ENCODE measurements around the gene CHST6. TPM values are rescaled to one million over a fixed set of nuclear protein-coding genes. Genes with fewer than 3 reads are reported as not detected.

CHST6 gene
- total RNA-seq, 1 donor from 2014 or later: 6.0 TPM

- Mint-ChIP-seq H3K9me3 (no peaks in the 10 kb centered on the region), H3K27ac (peak overlapping the region; percentile 21), H3K36me3 (no peaks in the 10 kb centered on the region), H3K27me3 (peaks cover 4% of the 10 kb centered on the region), H3K4me1 (ENCODE audit: unreplicated experiment) (peaks cover 13% of the 10 kb centered on the region), H3K4me3 (no peak overlapping the region)
- TF ChIP-seq, protein P1, sequence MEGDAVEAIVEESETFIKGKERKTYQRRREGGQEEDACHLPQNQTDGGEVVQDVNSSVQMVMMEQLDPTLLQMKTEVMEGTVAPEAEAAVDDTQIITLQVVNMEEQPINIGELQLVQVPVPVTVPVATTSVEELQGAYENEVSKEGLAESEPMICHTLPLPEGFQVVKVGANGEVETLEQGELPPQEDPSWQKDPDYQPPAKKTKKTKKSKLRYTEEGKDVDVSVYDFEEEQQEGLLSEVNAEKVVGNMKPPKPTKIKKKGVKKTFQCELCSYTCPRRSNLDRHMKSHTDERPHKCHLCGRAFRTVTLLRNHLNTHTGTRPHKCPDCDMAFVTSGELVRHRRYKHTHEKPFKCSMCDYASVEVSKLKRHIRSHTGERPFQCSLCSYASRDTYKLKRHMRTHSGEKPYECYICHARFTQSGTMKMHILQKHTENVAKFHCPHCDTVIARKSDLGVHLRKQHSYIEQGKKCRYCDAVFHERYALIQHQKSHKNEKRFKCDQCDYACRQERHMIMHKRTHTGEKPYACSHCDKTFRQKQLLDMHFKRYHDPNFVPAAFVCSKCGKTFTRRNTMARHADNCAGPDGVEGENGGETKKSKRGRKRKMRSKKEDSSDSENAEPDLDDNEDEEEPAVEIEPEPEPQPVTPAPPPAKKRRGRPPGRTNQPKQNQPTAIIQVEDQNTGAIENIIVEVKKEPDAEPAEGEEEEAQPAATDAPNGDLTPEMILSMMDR (conservative IDR thresholded peaks at IDR 0.05): no peak
- DNase-seq (ENCODE audit: extremely low spot score, unreplicated experiment): no peak
Observed at GRCh38 chr16:75488322-75488721, 6.9 kb downstream of the CHST6 start.

DNA sequence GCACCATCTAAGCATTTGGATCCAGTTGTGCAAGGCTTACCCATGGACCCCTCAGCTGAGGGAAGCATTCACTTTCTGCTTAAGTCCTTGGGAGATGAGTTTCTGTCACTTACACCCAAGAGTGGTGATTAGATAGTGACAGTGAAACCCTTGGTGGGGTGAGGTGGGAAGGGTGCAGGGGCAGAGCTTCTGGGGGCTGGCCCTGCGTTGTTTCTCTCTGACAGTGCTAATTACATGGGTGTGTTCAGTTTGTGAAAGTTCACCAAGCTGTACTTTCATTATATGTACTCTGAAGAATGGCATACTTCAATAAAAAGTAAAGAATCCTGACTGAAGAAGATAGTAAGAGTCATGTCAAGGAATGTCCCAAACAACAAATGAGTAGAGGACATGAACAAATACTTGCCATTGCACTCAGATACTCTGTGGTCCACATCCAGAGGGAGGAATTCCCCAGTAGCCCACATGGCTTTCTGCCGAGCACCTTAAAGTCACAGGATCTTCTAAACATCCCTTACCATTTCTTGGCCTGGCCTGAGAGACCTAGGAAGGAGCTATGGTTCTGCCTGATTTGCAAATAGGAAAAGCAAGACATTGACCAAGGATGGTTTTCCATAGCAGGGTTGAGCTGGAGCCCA lies 8.4 kb downstream of the CHST6 start:
- Mint-ChIP-seq H3K4me3 (peak overlapping the region; percentile 3), H3K9me3 (no peaks in the 10 kb centered on the region), H3K27ac (peak overlapping the region; percentile 37), H3K4me1 (ENCODE audit: unreplicated experiment) (peaks cover 13% of the 10 kb centered on the region), H3K27me3 (peaks cover 4% of the 10 kb centered on the region), H3K36me3 (no peaks in the 10 kb centered on the region)
- TF ChIP-seq, protein P1 (conservative IDR thresholded peaks at IDR 0.05): no peak
- DNase-seq (ENCODE audit: extremely low spot score, unreplicated experiment): no peak

DNA sequence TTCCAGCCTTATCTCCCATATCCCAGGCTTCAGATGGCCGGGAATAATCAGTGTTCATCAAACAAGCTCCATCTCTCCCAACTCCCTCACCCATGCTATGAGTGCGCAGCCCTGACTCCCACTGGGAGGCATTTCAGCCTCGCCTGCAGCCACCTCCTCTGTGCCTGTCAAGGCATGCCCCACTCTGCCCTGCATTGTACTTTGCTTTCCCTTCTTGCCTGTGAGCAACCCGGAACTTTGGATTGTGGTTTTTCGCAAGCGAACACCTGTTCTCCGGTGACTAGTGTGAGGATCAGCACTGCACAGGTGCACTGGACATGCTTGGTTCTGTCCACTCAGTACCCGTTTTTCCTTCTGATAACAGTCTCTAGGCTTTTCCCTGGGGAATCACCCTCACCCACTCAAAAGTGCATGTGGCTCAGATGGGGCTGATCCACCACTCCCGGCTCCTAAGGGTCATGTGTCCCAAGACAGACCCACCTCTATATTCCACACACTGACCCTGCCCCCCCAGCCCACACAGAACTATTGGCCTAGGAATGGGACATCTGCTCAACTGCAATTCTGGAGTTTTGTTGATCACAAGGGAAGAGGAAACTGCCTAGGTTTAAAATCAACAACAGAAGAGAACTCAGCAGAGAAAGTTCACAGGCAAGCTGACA lies 9.1 kb downstream of the CHST6 start:
- no peaks in the 10 kb centered on the region for H3K9me3 Mint-ChIP-seq
- no peaks in the 10 kb centered on the region for H3K36me3 Mint-ChIP-seq
- TF ChIP-seq, protein P1 (conservative IDR thresholded peaks at IDR 0.05): no peak
- H3K27me3 Mint-ChIP-seq: peaks cover 4% of the 10 kb centered on the region
- peak overlapping the region; percentile 37 for H3K27ac Mint-ChIP-seq
- DNase-seq (ENCODE audit: extremely low spot score, unreplicated experiment): no peak
- peak overlapping the region; percentile 60 for H3K4me3 Mint-ChIP-seq
- peaks cover 13% of the 10 kb centered on the region for H3K4me1 Mint-ChIP-seq (ENCODE audit: unreplicated experiment)

- DNase-seq (ENCODE audit: extremely low spot score, unreplicated experiment): no peak
- H3K27ac Mint-ChIP-seq: peak overlapping the region; percentile 37
- TF ChIP-seq, protein P1 (conservative IDR thresholded peaks at IDR 0.05): no peak
- H3K36me3 Mint-ChIP-seq: no peaks in the 10 kb centered on the region
- no peaks in the 10 kb centered on the region for H3K9me3 Mint-ChIP-seq
- peaks cover 13% of the 10 kb centered on the region for H3K4me1 Mint-ChIP-seq (ENCODE audit: unreplicated experiment)
- H3K27me3 Mint-ChIP-seq: peaks cover 4% of the 10 kb centered on the region
- H3K4me3 Mint-ChIP-seq: peak overlapping the region; percentile 60
Observed at GRCh38 chr16:75485230-75486013, 9.8 kb downstream of the CHST6 start.

DNA sequence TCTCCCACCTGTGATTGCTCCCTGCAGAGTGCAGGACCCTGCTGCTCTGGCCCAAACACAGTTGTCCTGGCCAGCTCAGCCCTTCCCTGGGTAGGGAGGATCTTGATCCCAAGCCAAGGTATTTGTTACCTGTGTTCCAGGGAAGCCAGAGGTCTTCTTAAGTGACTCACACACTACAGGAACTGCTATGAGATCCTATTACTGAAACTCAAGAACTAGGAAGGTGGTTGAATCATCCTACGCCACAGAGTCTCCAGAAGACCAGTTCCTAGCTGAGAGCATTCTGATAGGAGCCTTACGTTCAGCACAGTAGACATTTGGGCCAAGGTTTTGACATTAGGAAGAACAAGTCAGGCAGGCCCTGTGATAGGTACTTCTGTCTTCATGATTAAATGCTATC lies 12.0 kb downstream of the CHST6 start:
- TF ChIP-seq, protein P1 (conservative IDR thresholded peaks at IDR 0.05): no peak
- Mint-ChIP-seq H3K9me3 (no peaks in the 10 kb centered on the region), H3K36me3 (no peaks in the 10 kb centered on the region), H3K27ac (peak overlapping the region; percentile 67), H3K4me1 (ENCODE audit: unreplicated experiment) (peaks cover 13% of the 10 kb centered on the region), H3K4me3 (no peak overlapping the region), H3K27me3 (no peaks in the 10 kb centered on the region)
- DNase-seq (ENCODE audit: extremely low spot score, unreplicated experiment): no peak
